Activated CD8-positive, alpha-beta memory T cell treated with anti-CD3 and anti-CD28 coated beads, Interleukin-2, amount 50 U/mL, for 48 hours (primary cell): ENCODE measurements around the gene STARD3.

Experiments used
- DNase-seq: peaks from one replicate; pipeline ENCODE4 v3.0.0-alpha.2; 2020

Gene STARD3

DNA sequence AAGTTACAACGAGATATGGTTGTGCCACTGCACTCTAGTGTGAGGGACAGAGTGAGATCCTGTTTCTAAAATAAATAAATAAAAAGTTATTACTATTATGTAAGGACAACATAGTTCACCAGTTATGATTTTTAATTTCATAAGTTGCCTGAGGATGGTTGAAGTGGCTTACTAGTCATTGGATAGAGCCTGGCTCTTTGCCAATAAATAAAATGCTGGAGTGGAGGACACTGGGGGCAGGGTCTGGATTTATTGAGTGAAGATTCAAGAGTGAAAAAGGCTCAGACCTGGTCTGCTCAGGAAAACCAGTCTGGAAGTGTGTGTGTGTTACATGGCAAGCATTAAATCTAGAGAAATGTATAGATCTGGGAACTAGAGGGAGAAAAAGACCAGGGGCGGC lies 2.1 kb downstream of the STARD3 start:
- no peak for DNase-seq

- DNase-seq: no peak
These were observed 2.9 kb downstream of the STARD3 start for GRCh38 chr17:39639566-39640458.

- DNase-seq: no peak
These were observed 3.7 kb downstream of the STARD3 start for GRCh38 chr17:39640591-39641031.

- no peak for DNase-seq
These were observed 4.2 kb downstream of the STARD3 start for GRCh38 chr17:39641097-39641496.

- DNase-seq: no peak
These were observed 4.9 kb downstream of the STARD3 start for GRCh38 chr17:39641883-39642282.

DNA sequence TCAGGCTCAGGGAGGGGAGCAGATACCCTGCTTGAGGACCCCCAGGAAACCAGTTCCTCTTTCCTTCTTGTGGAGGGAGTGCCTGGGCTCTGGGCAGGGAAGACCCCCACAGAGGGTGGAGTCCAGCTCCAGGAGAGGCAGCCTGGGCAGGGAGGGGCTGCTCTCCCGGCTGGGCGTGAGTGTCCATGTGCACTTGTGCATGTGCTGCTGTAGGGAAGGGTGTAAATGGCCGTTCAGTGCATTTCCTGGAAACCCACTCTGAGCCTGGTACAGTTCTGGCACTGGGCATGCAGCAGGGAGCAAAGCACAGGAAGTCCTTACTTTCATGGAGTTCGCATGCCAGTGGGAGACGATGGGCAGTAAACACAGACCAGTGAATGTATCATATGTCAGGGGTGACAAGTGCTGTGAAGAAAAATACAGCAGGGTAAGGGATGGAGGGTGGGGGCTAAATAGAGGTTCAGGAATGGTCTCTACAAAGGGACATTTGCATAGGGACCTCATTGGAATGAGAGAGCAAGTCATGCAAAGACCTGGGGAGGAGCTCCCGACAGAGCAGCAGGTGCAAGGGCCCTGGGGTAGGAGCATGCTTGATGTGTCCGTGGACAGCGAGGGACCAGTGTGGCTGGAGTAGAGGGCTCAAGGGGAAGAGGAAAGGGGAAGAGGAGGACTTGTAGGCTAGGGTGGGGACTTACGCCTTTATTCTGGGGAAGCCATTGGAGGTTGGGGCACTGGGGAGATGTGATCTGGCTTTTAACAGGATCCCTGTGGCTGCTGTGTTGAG lies 5.5 kb downstream of the STARD3 start:
- DNase-seq: no peak

DNA sequence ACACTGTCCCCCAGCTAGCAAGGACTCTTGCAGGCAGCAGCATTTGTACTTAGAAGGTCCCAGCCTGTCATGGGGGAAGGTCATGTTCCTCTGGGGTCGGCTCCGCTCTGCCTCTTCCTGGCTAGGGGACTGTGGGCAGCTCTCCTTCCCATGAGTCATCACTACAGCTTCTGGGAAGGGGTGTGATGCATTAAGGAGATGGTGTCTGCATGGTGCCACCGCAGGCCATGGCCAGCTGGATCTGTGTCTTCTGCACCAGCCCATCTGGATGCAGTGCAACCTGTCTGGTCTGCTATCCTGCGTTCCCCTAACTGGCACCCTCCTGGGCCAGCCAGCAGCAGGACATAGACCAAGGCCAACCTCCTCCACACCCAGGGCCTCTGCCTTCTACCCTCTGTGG lies 6.3 kb downstream of the STARD3 start:
- no peak for DNase-seq

- DNase-seq: no peak
These were observed 10.3 kb downstream of the STARD3 start for GRCh38 chr17:39647256-39647655.

- DNase-seq: no peak
These were observed 11.8 kb downstream of the STARD3 start for GRCh38 chr17:39648616-39649366.

DNA sequence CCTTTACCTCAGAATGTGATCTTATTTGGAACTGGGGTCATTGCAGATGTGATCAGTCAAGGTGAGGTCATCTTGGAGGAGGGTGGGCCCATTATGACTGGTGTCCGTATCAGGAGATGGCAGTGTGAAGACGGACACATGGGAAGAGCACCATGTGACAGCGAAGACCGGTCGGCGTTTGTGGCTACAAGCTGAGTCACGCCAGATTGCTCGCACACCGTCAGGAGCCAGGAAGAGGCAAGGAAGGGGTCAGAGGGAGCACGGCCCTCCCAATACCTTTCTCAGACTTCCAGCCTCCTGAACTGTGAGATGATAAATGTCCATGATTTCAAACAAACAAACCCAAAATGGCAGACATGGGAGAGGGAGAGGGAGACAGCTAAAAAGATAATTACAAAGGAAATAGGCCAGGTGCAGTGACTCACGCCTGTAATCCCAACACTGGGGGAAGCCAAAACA lies 13.2 kb downstream of the STARD3 start:
- no peak for DNase-seq

GRCh38 chr17:39651923-39652586 lies 15.1 kb downstream of the STARD3 start:
- no peak for DNase-seq

GRCh38 chr17:39652587-39653315 lies 15.8 kb downstream of the STARD3 start:
- no peak for DNase-seq

DNA sequence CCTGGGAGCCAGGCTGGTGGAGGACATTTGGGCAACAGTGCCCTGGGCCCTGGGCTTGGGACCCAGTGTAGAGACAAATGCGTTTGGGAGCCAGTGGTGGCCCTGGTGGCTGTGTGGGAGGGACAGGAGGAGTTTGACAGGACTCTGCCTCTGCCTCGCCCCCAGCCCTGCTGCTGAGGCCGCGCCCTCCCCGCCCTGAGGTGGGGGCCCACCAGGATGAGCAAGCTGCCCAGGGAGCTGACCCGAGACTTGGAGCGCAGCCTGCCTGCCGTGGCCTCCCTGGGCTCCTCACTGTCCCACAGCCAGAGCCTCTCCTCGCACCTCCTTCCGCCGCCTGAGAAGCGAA lies 16.3 kb downstream of the STARD3 start:
- no peak for DNase-seq

GRCh38 chr17:39653662-39654331 lies 16.9 kb downstream of the STARD3 start:
- DNase-seq: peak; percentile 97

GRCh38 chr17:39655105-39655504 lies 18.2 kb downstream of the STARD3 start:
- no peak for DNase-seq

DNA sequence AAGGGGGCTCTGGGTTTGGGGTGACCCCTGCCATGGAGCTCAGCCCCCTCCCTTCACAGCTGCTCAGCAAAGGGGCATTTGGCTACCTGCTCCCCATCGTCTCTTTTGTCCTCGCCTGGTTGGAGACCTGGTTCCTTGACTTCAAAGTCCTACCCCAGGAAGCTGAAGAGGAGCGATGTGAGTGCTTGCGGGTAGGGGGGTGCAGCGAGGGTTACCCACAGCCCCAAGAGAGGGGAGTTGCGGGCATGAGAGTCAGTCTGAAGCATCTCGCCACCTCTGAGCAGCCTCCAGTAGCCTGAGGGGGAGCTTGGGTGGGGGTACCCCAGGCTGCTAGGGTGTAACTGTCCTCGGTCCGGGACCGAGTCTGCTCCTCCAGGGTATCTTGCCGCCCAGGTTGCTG lies 21.4 kb downstream of the STARD3 start:
- no peak for DNase-seq

DNA sequence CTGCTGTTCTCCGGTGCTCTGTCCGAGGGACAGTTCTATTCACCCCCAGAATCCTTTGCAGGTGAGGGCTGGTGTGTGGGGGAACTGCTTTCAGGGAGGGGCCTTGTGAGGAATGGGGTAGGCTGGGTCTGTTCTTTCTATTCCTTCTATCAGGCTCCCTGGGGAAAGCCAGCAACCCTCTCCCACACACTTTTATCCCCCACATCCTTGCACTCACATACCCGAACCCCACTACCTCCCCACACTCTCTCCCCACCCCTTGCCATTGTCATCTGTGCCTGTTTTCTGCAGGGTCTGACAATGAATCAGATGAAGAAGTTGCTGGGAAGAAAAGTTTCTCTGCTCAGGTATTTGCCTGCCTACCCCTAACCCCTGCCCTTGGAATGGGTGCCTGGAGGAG lies 21.8 kb downstream of the STARD3 start:
- DNase-seq: no peak

DNA sequence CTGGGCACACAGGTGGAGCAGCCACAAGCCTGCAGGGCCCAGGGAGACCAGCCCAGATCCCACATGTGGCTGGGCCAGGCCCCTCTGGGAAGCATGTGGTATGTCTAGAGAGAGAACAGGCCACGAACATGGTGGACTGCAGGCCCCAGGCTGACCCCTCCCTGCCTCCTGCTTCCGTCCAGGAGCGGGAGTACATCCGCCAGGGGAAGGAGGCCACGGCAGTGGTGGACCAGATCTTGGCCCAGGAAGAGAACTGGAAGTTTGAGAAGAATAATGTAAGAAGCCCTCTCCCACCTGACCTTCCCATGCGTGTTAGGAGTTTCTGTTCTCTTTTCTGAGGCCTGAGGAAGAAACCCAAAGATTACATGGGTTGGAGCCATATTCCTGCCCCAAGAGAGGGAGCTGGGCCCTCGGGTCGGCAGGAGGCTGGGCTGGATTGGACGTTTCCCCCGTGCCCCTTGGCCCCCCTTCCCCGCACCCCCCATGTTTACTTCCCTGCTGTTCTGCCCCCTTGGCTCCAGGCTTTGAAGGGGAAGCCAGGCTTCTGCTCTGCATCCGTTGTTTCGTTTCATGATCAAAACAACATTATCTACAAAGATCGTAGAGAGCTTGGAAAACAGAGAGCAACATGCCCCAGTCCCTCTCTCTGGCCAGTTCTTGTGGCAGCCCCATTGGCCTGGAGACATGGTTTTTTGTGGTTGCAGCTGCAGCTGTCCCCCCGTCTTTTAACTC lies 22.5 kb downstream of the STARD3 start:
- DNase-seq: no peak

- no peak for DNase-seq
These were observed 23.0 kb downstream of the STARD3 start for GRCh38 chr17:39660011-39660360.
